K562 (cell line): Measurements from ENCODE around the gene OR7A5.

ENCODE experiments used
- E2F1 ChIP-seq: sonication (generic); formaldehyde crosslinking; IDR thresholded peaks from 2 replicates; pipeline ENCODE4 v1.8.1; 2023; ENCODE audit warnings: mild to moderate bottlenecking, missing genetic modification reagents, moderate library complexity
- HSF4 ChIP-seq: fragments of 250-450 bp; sonication (Bioruptor Pico); IDR thresholded peaks from 2 replicates; pipeline ENCODE4 v2.1.2; 2022; ENCODE audit warnings: mild to moderate bottlenecking, moderate library complexity, borderline replicate concordance
- NR3C1 ChIP-seq: sonication (generic); formaldehyde crosslinking; IDR thresholded peaks from 2 replicates; pipeline ENCODE4 v1.8.1; 2022; ENCODE audit warnings: missing genetic modification reagents
- TCF15 ChIP-seq: fragments of 250-450 bp; sonication (Bioruptor Pico); IDR thresholded peaks from 2 replicates; pipeline ENCODE4 v1.8.0; 2022; ENCODE audit warnings: moderate library complexity, mild to moderate bottlenecking, inconsistent platforms
- ZZZ3 ChIP-seq: fragments of 450-650 bp; IDR thresholded peaks from 2 replicates; pipeline ENCODE4 v1.6.1; 2016; ENCODE audit warnings: antibody characterized with exemption, mild to moderate bottlenecking, moderate library complexity
- TF ChIP-seq, protein P1 (sequence below): fragments of 200-600 bp; sonication (generic); IDR thresholded peaks from one replicate; pipeline ENCODE4 v1.6.1; 2012; ENCODE audit warnings: mild to moderate bottlenecking, low read depth, low read length, inconsistent platforms
- TF ChIP-seq, protein P2 (sequence below): fragments of 450-650 bp; IDR thresholded peaks from 2 replicates; pipeline ENCODE4 v1.6.1; 2017; ENCODE audit warnings: antibody characterized with exemption, mild to moderate bottlenecking

DNA sequence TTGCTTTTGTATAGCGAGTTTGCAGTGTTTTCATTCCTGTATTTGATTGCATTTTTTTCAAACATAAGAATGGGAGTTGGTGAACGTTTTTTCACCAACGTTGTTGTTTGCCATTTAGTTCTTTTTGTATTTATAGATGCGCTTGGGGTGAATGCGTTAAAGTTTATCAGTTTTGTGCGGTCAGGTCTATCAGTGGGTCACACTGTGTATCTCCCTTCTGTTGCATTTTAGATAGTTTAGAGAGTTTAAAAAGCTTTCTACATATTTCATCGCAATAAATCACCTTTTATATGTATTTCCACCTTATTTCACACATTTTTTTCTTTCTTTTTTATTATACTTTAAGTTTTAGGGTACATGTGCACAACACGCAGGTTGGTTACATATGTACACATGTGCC, 16.4 kb downstream of the OR7A5 start:
- TF ChIP-seq TCF15 (CRISPR knock-in tag), result no peak
- no peak for TF ChIP-seq E2F1 (CRISPR knock-in tag)
- no peak for TF ChIP-seq ZZZ3
- TF ChIP-seq, protein P1, sequence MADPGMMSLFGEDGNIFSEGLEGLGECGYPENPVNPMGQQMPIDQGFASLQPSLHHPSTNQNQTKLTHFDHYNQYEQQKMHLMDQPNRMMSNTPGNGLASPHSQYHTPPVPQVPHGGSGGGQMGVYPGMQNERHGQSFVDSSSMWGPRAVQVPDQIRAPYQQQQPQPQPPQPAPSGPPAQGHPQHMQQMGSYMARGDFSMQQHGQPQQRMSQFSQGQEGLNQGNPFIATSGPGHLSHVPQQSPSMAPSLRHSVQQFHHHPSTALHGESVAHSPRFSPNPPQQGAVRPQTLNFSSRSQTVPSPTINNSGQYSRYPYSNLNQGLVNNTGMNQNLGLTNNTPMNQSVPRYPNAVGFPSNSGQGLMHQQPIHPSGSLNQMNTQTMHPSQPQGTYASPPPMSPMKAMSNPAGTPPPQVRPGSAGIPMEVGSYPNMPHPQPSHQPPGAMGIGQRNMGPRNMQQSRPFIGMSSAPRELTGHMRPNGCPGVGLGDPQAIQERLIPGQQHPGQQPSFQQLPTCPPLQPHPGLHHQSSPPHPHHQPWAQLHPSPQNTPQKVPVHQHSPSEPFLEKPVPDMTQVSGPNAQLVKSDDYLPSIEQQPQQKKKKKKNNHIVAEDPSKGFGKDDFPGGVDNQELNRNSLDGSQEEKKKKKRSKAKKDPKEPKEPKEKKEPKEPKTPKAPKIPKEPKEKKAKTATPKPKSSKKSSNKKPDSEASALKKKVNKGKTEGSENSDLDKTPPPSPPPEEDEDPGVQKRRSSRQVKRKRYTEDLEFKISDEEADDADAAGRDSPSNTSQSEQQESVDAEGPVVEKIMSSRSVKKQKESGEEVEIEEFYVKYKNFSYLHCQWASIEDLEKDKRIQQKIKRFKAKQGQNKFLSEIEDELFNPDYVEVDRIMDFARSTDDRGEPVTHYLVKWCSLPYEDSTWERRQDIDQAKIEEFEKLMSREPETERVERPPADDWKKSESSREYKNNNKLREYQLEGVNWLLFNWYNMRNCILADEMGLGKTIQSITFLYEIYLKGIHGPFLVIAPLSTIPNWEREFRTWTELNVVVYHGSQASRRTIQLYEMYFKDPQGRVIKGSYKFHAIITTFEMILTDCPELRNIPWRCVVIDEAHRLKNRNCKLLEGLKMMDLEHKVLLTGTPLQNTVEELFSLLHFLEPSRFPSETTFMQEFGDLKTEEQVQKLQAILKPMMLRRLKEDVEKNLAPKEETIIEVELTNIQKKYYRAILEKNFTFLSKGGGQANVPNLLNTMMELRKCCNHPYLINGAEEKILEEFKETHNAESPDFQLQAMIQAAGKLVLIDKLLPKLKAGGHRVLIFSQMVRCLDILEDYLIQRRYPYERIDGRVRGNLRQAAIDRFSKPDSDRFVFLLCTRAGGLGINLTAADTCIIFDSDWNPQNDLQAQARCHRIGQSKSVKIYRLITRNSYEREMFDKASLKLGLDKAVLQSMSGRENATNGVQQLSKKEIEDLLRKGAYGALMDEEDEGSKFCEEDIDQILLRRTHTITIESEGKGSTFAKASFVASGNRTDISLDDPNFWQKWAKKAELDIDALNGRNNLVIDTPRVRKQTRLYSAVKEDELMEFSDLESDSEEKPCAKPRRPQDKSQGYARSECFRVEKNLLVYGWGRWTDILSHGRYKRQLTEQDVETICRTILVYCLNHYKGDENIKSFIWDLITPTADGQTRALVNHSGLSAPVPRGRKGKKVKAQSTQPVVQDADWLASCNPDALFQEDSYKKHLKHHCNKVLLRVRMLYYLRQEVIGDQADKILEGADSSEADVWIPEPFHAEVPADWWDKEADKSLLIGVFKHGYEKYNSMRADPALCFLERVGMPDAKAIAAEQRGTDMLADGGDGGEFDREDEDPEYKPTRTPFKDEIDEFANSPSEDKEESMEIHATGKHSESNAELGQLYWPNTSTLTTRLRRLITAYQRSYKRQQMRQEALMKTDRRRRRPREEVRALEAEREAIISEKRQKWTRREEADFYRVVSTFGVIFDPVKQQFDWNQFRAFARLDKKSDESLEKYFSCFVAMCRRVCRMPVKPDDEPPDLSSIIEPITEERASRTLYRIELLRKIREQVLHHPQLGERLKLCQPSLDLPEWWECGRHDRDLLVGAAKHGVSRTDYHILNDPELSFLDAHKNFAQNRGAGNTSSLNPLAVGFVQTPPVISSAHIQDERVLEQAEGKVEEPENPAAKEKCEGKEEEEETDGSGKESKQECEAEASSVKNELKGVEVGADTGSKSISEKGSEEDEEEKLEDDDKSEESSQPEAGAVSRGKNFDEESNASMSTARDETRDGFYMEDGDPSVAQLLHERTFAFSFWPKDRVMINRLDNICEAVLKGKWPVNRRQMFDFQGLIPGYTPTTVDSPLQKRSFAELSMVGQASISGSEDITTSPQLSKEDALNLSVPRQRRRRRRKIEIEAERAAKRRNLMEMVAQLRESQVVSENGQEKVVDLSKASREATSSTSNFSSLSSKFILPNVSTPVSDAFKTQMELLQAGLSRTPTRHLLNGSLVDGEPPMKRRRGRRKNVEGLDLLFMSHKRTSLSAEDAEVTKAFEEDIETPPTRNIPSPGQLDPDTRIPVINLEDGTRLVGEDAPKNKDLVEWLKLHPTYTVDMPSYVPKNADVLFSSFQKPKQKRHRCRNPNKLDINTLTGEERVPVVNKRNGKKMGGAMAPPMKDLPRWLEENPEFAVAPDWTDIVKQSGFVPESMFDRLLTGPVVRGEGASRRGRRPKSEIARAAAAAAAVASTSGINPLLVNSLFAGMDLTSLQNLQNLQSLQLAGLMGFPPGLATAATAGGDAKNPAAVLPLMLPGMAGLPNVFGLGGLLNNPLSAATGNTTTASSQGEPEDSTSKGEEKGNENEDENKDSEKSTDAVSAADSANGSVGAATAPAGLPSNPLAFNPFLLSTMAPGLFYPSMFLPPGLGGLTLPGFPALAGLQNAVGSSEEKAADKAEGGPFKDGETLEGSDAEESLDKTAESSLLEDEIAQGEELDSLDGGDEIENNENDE, result no peak
- no peak for TF ChIP-seq HSF4 (CRISPR knock-in tag)
- TF ChIP-seq NR3C1 (CRISPR knock-in tag), result no peak
- TF ChIP-seq, protein P2, sequence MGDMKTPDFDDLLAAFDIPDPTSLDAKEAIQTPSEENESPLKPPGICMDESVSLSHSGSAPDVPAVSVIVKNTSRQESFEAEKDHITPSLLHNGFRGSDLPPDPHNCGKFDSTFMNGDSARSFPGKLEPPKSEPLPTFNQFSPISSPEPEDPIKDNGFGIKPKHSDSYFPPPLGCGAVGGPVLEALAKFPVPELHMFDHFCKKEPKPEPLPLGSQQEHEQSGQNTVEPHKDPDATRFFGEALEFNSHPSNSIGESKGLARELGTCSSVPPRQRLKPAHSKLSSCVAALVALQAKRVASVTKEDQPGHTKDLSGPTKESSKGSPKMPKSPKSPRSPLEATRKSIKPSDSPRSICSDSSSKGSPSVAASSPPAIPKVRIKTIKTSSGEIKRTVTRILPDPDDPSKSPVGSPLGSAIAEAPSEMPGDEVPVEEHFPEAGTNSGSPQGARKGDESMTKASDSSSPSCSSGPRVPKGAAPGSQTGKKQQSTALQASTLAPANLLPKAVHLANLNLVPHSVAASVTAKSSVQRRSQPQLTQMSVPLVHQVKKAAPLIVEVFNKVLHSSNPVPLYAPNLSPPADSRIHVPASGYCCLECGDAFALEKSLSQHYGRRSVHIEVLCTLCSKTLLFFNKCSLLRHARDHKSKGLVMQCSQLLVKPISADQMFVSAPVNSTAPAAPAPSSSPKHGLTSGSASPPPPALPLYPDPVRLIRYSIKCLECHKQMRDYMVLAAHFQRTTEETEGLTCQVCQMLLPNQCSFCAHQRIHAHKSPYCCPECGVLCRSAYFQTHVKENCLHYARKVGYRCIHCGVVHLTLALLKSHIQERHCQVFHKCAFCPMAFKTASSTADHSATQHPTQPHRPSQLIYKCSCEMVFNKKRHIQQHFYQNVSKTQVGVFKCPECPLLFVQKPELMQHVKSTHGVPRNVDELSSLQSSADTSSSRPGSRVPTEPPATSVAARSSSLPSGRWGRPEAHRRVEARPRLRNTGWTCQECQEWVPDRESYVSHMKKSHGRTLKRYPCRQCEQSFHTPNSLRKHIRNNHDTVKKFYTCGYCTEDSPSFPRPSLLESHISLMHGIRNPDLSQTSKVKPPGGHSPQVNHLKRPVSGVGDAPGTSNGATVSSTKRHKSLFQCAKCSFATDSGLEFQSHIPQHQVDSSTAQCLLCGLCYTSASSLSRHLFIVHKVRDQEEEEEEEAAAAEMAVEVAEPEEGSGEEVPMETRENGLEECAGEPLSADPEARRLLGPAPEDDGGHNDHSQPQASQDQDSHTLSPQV, result no peak
